GM23338 (cell line): Measurements from ENCODE around the gene RBPMS2. TPM values are rescaled to one million over a fixed set of nuclear protein-coding genes. Genes with fewer than 3 reads are reported as not detected.

ENCODE experiments used
- ATAC-seq: fragments of 200-7000 bp; cut with Tn5 transposase; 3 replicates; pipeline ENCODE4 v1.9.1; 2020
- DNase-seq: peaks from one replicate; pipeline ENCODE4 v3.0.0-alpha.2; 2015; ENCODE audit warnings: low spot score
- H2AFZ ChIP-seq: fragments of 200-600 bp; sonication (generic); 2 replicates; pipeline ENCODE4 v1.8.0; 2016; ENCODE audit warnings: antibody characterized with exemption, mild to moderate bottlenecking, moderate library complexity
- H3F3A ChIP-seq: fragments of 200-600 bp; sonication (generic); replicated peaks from 2 replicates; pipeline ENCODE4 v1.8.0; 2017; ENCODE audit warnings: antibody characterized with exemption, mixed run types, low read depth
- H3K27ac ChIP-seq: fragments of 200-600 bp; sonication (generic); 2 replicates; pipeline ENCODE4 v1.6.1; 2016; ENCODE audit warnings: low read depth
- H3K27me3 ChIP-seq: fragments of 200-600 bp; sonication (generic); 2 replicates; pipeline ENCODE4 v1.8.0; 2016; ENCODE audit warnings: mild to moderate bottlenecking, mixed run types, moderate library complexity; ENCODE audit not compliant: insufficient read depth
- H3K36me3 ChIP-seq: fragments of 200-600 bp; sonication (generic); 2 replicates; pipeline ENCODE4 v1.8.0; 2016; ENCODE audit warnings: mild to moderate bottlenecking; ENCODE audit not compliant: insufficient read depth
- H3K4me1 ChIP-seq: fragments of 200-600 bp; sonication (generic); 2 replicates; pipeline ENCODE4 v1.8.0; 2016; ENCODE audit warnings: mild to moderate bottlenecking, moderate library complexity; ENCODE audit not compliant: insufficient read depth
- H3K4me2 ChIP-seq: fragments of 200-600 bp; sonication (generic); 2 replicates; pipeline ENCODE4 v1.7.1; 2017; ENCODE audit warnings: mixed run types
- H3K4me3 ChIP-seq: fragments of 200-600 bp; sonication (generic); 2 replicates; pipeline ENCODE4 v1.6.1; 2016; ENCODE audit warnings: mixed run types
- H3K79me2 ChIP-seq: fragments of 200-600 bp; sonication (generic); replicated peaks from 2 replicates; pipeline ENCODE4 v1.8.0; 2017; ENCODE audit warnings: mild to moderate bottlenecking; ENCODE audit not compliant: insufficient read depth
- H3K9me2 ChIP-seq: fragments of 200-600 bp; sonication (generic); 2 replicates; pipeline ENCODE4 v1.8.0; 2017; ENCODE audit not compliant: insufficient read depth
- H4K20me1 ChIP-seq: fragments of 200-600 bp; sonication (generic); replicated peaks from 2 replicates; pipeline ENCODE4 v1.8.0; 2017; ENCODE audit warnings: mild to moderate bottlenecking; ENCODE audit not compliant: insufficient read depth
- H3K27ac Mint-ChIP-seq: 2 replicates; pipeline ENCODE4 v1.8.0; 2020; ENCODE audit warnings: inconsistent platforms, mild to moderate bottlenecking, moderate library complexity, mixed read lengths
- H3K27me3 Mint-ChIP-seq: 3 replicates; pipeline ENCODE4 v1.8.0; 2022; ENCODE audit warnings: low read depth, mild to moderate bottlenecking, moderate library complexity, mixed read lengths, inconsistent platforms; ENCODE audit not compliant: insufficient read depth, poor library complexity
- H3K36me3 Mint-ChIP-seq: 3 replicates; pipeline ENCODE4 v1.8.0; 2021; ENCODE audit warnings: low read depth, mild to moderate bottlenecking, inconsistent platforms, moderate library complexity, mixed read lengths
- H3K4me1 Mint-ChIP-seq: 3 replicates; pipeline ENCODE4 v1.8.0; 2020; ENCODE audit warnings: mild to moderate bottlenecking, inconsistent platforms, mixed read lengths
- H3K4me3 Mint-ChIP-seq: 3 replicates; pipeline ENCODE4 v1.8.0; 2021; ENCODE audit warnings: moderate library complexity, mild to moderate bottlenecking, inconsistent platforms, mixed read lengths
- H3K9me3 Mint-ChIP-seq: 3 replicates; pipeline ENCODE4 v1.8.0; 2020; ENCODE audit warnings: moderate library complexity, mild to moderate bottlenecking, inconsistent platforms, mixed read lengths
- CREB1 ChIP-seq: fragments of 250-450 bp; sonication (Bioruptor Pico); IDR thresholded peaks from 2 replicates; pipeline ENCODE4 v1.5.0; 2020; ENCODE audit warnings: low read depth, mild to moderate bottlenecking, moderate library complexity
- EZH2 ChIP-seq: fragments of 200-600 bp; sonication (generic); IDR thresholded peaks from one replicate; pipeline ENCODE4 v1.8.0; 2017; ENCODE audit warnings: antibody characterized with exemption, mild to moderate bottlenecking, low read depth; ENCODE audit not compliant: unreplicated experiment
- EZH2phosphoT487 ChIP-seq: fragments of 200-600 bp; sonication (generic); IDR thresholded peaks from one replicate; pipeline ENCODE4 v1.8.1; 2018; ENCODE audit warnings: antibody characterized with exemption; ENCODE audit not compliant: unreplicated experiment
- JUNB ChIP-seq: IDR thresholded peaks from one replicate; pipeline ENCODE4 v1.6.1; 2016; ENCODE audit warnings: antibody characterized with exemption; ENCODE audit not compliant: unreplicated experiment
- NANOG ChIP-seq: IDR thresholded peaks from 2 replicates; pipeline ENCODE4 v1.6.1; 2016; ENCODE audit warnings: antibody characterized with exemption, borderline replicate concordance
- POLR2AphosphoS5 ChIP-seq: IDR thresholded peaks from 2 replicates; pipeline ENCODE4 v1.6.1; 2016; ENCODE audit warnings: antibody characterized with exemption, low read depth
- STAT1 ChIP-seq: IDR thresholded peaks from one replicate; pipeline ENCODE4 v1.6.1; 2016; ENCODE audit warnings: antibody characterized with exemption; ENCODE audit not compliant: unreplicated experiment
- ZNF114 ChIP-seq: fragments of 250-450 bp; sonication (Bioruptor Pico); IDR thresholded peaks from 2 replicates; pipeline ENCODE4 v1.5.0; 2020; ENCODE audit warnings: mild to moderate bottlenecking, moderate library complexity
- ZNF331 ChIP-seq: fragments of 250-450 bp; sonication (Bioruptor Pico); IDR thresholded peaks from 2 replicates; pipeline ENCODE4 v1.5.0; 2020; ENCODE audit warnings: low read depth, mild to moderate bottlenecking, moderate library complexity
- polyA plus RNA-seq: library from polyadenylated mRNA; unstranded; fragments of >200 nt; fragmentation: Nextera tagmentation; extraction: Ambion mirVana; gene quantifications from 2 replicates; pipeline ENCODE4 v1.2.1, GENCODE V29; 2016
- total RNA-seq: library from RNA; depleted of rRNA; stranded (reverse); fragments of >200 nt; shearing (Covaris generic); gene quantifications from 2 replicates; pipeline ENCODE4 v1.2.3, GENCODE V29; 2014
- TF ChIP-seq, protein P1 (sequence below), 2 experiments: fragments of 200-600 bp in 1 of 2; sonication (generic) in 1 of 2; conservative IDR thresholded peaks; 2 replicates each; pipeline versions ENCODE4 v1.5.1 to v1.6.1; 2016 to 2017; ENCODE audit warnings: antibody characterized with exemption in 2 of 2, low read depth in 2 of 2, mild to moderate bottlenecking in 2 of 2, moderate library complexity in 1 of 2
- TF ChIP-seq, protein P2 (sequence below): IDR thresholded peaks from one replicate; pipeline ENCODE4 v1.6.1; 2018; ENCODE audit warnings: antibody characterized with exemption; ENCODE audit not compliant: unreplicated experiment
- TF ChIP-seq, protein P3 (sequence below): IDR thresholded peaks from 2 replicates; pipeline ENCODE4 v1.6.1; 2016; ENCODE audit warnings: antibody characterized with exemption
- TF ChIP-seq, protein P4 (sequence below): fragments of 250-450 bp; sonication (Bioruptor Pico); IDR thresholded peaks from 2 replicates; pipeline ENCODE4 v1.5.0; 2020; ENCODE audit warnings: mild to moderate bottlenecking, moderate library complexity

RBPMS2 gene
- total and polyA plus RNA-seq, 2 experiments from 2014 or later: 53.3 to 171 TPM

GRCh38 chr15:64717735-64718495 is 57.5 kb downstream of the RBPMS2 start:
- H3K27ac Mint-ChIP-seq: peak overlapping the region; percentile 83
- H3F3A ChIP-seq: peaks cover 34% of the 10 kb centered on the region

More at GRCh38 chr15:64717735-64718495, 57.5 kb downstream of the RBPMS2 start:
- H3K79me2 ChIP-seq: peaks cover 32% of the 10 kb centered on the region
- ATAC-seq (no peak), DNase-seq (no peak)
- H3K4me1 ChIP-seq: no peaks in the 10 kb centered on the region
- H3K9me3 Mint-ChIP-seq: peaks cover 2% of the 10 kb centered on the region; the same call in 1 of the 3 replicates
- H3K27ac ChIP-seq: peak overlapping the region; percentile 78
- H2AFZ ChIP-seq: no peak overlapping the region
- H3K36me3 Mint-ChIP-seq: peaks cover 80% of the 10 kb centered on the region
- no peaks in the 10 kb centered on the region for H3K27me3 ChIP-seq
- H3K27me3 Mint-ChIP-seq: peaks cover 16% of the 10 kb centered on the region
- H3K4me2 ChIP-seq: no peak overlapping the region
- peaks cover 9% of the 10 kb centered on the region; the same call in 1 of the 3 replicates for H3K4me1 Mint-ChIP-seq
- H3K4me3 ChIP-seq: no peak overlapping the region
- H3K36me3 ChIP-seq: peaks cover 36% of the 10 kb centered on the region
- no peak overlapping the region for H3K4me3 Mint-ChIP-seq
- H4K20me1 ChIP-seq: peaks cover 24% of the 10 kb centered on the region
- TF ChIP-seq, protein P1, sequence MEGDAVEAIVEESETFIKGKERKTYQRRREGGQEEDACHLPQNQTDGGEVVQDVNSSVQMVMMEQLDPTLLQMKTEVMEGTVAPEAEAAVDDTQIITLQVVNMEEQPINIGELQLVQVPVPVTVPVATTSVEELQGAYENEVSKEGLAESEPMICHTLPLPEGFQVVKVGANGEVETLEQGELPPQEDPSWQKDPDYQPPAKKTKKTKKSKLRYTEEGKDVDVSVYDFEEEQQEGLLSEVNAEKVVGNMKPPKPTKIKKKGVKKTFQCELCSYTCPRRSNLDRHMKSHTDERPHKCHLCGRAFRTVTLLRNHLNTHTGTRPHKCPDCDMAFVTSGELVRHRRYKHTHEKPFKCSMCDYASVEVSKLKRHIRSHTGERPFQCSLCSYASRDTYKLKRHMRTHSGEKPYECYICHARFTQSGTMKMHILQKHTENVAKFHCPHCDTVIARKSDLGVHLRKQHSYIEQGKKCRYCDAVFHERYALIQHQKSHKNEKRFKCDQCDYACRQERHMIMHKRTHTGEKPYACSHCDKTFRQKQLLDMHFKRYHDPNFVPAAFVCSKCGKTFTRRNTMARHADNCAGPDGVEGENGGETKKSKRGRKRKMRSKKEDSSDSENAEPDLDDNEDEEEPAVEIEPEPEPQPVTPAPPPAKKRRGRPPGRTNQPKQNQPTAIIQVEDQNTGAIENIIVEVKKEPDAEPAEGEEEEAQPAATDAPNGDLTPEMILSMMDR (conservative IDR thresholded peaks at IDR 0.05; ENCODE audit: low read depth in 2 of 2): no peak
- TF ChIP-seq STAT1: no peak
- TF ChIP-seq, protein P2, sequence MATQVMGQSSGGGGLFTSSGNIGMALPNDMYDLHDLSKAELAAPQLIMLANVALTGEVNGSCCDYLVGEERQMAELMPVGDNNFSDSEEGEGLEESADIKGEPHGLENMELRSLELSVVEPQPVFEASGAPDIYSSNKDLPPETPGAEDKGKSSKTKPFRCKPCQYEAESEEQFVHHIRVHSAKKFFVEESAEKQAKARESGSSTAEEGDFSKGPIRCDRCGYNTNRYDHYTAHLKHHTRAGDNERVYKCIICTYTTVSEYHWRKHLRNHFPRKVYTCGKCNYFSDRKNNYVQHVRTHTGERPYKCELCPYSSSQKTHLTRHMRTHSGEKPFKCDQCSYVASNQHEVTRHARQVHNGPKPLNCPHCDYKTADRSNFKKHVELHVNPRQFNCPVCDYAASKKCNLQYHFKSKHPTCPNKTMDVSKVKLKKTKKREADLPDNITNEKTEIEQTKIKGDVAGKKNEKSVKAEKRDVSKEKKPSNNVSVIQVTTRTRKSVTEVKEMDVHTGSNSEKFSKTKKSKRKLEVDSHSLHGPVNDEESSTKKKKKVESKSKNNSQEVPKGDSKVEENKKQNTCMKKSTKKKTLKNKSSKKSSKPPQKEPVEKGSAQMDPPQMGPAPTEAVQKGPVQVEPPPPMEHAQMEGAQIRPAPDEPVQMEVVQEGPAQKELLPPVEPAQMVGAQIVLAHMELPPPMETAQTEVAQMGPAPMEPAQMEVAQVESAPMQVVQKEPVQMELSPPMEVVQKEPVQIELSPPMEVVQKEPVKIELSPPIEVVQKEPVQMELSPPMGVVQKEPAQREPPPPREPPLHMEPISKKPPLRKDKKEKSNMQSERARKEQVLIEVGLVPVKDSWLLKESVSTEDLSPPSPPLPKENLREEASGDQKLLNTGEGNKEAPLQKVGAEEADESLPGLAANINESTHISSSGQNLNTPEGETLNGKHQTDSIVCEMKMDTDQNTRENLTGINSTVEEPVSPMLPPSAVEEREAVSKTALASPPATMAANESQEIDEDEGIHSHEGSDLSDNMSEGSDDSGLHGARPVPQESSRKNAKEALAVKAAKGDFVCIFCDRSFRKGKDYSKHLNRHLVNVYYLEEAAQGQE: no peak
- TF ChIP-seq NANOG: no peak
- TF ChIP-seq JUNB: no peak
- TF ChIP-seq EZH2phosphoT487: no peak
- no peak for TF ChIP-seq ZNF114 (CRISPR knock-in tag)
- TF ChIP-seq CREB1 (CRISPR knock-in tag): no peak
- TF ChIP-seq, protein P3, sequence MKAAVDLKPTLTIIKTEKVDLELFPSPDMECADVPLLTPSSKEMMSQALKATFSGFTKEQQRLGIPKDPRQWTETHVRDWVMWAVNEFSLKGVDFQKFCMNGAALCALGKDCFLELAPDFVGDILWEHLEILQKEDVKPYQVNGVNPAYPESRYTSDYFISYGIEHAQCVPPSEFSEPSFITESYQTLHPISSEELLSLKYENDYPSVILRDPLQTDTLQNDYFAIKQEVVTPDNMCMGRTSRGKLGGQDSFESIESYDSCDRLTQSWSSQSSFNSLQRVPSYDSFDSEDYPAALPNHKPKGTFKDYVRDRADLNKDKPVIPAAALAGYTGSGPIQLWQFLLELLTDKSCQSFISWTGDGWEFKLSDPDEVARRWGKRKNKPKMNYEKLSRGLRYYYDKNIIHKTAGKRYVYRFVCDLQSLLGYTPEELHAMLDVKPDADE: no peak
- no peak for TF ChIP-seq POLR2AphosphoS5
- no peak for TF ChIP-seq ZNF331 (CRISPR knock-in tag)
- TF ChIP-seq, protein P4, sequence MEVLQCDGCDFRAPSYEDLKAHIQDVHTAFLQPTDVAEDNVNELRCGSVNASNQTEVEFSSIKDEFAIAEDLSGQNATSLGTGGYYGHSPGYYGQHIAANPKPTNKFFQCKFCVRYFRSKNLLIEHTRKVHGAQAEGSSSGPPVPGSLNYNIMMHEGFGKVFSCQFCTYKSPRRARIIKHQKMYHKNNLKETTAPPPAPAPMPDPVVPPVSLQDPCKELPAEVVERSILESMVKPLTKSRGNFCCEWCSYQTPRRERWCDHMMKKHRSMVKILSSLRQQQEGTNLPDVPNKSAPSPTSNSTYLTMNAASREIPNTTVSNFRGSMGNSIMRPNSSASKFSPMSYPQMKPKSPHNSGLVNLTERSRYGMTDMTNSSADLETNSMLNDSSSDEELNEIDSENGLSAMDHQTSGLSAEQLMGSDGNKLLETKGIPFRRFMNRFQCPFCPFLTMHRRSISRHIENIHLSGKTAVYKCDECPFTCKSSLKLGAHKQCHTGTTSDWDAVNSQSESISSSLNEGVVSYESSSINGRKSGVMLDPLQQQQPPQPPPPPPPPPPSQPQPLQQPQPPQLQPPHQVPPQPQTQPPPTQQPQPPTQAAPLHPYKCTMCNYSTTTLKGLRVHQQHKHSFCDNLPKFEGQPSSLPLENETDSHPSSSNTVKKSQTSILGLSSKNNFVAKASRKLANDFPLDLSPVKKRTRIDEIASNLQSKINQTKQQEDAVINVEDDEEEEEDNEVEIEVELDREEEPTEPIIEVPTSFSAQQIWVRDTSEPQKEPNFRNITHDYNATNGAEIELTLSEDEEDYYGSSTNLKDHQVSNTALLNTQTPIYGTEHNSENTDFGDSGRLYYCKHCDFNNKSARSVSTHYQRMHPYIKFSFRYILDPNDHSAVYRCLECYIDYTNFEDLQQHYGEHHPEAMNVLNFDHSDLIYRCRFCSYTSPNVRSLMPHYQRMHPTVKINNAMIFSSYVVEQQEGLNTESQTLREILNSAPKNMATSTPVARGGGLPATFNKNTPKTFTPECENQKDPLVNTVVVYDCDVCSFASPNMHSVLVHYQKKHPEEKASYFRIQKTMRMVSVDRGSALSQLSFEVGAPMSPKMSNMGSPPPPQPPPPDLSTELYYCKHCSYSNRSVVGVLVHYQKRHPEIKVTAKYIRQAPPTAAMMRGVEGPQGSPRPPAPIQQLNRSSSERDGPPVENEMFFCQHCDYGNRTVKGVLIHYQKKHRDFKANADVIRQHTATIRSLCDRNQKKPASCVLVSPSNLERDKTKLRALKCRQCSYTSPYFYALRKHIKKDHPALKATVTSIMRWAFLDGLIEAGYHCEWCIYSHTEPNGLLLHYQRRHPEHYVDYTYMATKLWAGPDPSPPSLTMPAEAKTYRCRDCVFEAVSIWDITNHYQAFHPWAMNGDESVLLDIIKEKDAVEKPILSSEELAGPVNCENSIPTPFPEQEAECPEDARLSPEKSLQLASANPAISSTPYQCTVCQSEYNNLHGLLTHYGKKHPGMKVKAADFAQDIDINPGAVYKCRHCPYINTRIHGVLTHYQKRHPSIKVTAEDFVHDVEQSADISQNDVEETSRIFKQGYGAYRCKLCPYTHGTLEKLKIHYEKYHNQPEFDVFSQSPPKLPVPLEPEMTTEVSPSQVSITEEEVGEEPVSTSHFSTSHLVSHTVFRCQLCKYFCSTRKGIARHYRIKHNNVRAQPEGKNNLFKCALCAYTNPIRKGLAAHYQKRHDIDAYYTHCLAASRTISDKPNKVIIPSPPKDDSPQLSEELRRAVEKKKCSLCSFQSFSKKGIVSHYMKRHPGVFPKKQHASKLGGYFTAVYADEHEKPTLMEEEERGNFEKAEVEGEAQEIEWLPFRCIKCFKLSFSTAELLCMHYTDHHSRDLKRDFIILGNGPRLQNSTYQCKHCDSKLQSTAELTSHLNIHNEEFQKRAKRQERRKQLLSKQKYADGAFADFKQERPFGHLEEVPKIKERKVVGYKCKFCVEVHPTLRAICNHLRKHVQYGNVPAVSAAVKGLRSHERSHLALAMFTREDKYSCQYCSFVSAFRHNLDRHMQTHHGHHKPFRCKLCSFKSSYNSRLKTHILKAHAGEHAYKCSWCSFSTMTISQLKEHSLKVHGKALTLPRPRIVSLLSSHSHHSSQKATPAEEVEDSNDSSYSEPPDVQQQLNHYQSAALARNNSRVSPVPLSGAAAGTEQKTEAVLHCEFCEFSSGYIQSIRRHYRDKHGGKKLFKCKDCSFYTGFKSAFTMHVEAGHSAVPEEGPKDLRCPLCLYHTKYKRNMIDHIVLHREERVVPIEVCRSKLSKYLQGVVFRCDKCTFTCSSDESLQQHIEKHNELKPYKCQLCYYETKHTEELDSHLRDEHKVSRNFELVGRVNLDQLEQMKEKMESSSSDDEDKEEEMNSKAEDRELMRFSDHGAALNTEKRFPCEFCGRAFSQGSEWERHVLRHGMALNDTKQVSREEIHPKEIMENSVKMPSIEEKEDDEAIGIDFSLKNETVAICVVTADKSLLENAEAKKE: no peak
- TF ChIP-seq EZH2: no peak
- H3K9me2 ChIP-seq: no peaks in the 10 kb centered on the region
